GM19463 (cell line): ENCODE data around the gene EDEM3.

Source experiments
- ATAC-seq: cut with Tn5 transposase; IDR thresholded peaks from one replicate; pipeline ENCODE4 v1.9.1; 2021; ENCODE audit warnings: mild to moderate bottlenecking, moderate library complexity; ENCODE audit not compliant: unreplicated experiment

The EDEM3 gene

DNA sequence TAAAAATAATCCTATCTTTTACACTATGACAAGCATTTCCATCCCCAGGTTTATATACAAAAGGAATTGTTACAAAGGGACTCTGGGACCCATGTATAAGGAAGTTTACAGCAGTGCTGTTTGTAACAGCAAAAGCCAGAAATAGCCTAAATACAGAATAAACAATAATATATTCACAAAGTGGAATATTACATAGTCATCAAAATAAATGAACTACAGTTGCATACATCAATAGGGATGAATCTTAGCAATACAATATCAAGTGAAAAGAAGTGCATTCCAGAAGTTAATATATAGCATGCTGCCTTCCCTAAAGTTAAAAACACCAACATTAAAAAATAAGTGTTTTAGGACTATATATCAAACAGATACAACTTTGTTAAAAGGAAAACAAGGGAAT is 77.3 kb downstream of the EDEM3 start:
- no peak for ATAC-seq

DNA sequence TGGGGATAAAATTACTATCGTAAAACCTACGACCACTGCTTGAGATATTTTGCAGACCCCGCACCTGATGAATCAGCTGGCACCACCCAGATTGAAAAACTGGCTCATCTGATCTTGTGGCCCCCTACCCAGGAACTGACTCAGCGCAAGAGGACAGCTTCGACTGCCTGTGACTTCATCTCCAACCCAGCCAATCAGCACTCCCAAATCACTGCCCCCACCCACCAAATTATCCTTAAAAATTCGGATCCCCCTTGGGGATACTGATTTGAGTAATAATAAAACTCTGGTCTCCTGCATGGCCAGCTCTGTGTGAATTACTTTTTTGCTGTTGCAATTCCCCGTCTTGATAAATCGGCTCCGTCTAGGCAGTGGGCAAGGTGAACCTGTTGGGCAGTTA is 81.4 kb downstream of the EDEM3 start:
- no peak for ATAC-seq

DNA sequence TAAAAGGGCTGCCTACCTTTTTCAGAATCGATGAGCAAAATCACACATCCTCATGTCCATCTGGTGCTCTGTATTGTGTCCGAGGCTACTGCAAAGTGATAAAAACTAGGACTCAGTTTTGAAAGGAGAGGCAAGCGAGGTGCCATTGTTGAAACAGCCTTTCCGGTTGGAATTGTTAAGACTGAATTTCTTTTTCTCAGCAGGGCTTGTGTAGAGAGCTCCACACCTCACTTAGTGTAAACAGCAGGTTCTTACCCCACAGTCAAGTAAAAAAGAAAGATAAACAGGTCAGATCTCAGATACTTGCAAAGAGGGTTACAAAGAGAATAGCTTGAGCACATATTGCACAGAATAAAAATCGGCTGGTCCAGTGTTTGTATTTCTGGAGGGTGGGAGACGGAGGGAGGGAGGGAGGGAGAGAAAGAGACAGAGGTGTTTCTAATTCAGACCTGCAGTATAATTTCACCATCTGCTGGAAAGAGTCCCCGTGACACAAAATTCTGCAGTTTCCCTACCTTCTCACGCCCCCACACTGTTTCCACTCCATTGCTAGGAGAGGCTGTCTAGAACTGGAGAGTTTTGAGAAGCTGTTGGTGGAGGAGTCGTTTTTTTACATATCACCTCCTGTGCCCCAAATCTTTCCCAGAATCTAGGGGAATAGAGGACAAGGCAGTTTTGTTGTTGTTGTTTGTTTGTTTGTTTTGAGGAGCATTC is 82.5 kb downstream of the EDEM3 start:
- no peak for ATAC-seq

DNA sequence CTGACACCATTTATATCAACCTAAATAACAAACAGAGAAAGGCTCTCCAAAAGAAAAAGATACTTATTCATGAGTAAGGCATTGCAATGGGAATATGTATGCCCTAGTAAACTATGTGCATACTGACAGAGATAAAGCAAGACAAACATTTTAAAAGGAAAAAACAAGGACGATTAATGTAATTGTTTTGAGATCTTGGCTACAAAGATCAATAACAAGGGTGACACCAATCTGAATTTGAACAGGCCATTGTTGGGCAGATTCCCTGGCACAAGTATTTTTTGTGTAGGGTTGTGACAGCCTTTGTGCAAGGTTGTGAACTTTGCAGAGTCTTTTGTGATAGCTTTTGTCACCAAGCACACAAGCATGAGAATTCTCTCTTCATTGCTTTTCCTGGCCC is 85.3 kb downstream of the EDEM3 start:
- ATAC-seq, result no peak

DNA sequence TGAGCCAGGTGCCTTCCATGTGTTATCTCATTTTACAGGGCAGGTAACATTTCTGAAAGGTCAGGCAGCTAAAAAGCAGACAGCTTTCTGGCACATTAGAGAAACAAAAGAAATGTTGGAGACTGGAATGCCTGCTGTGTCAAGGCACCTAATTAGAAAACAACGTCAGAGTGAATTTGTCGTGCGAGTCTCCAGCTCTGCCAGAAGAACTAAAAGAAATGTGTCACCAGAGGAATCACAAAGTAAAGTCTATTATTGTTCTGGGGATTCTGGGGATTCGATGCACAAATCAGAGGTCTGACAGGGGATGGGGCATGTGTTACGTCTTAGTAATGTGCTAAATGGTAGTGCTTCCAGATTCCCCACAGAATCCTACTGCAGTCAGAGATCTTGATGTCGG is 89.3 kb downstream of the EDEM3 start:
- no peak for ATAC-seq

DNA sequence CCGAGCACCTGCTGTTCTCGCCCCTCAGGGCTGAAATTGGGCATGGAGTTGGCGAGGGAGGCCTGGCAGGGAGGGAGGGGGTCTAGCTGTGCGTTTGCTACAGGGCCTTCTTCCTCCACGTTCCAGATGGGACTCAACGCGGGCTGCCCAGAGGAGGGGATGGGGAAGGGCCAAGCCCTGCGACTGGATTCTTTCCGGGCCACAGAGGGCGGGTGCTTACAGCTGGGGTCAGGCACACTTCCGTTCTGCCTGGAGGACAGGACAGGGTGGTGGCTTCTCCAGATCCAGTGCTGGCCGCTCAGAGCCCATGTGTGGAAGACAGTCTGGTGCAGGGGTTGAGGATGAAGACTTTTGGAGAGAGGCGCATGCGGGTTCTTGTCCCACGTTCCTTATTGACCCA is 90.0 kb downstream of the EDEM3 start:
- ATAC-seq, result no peak

DNA sequence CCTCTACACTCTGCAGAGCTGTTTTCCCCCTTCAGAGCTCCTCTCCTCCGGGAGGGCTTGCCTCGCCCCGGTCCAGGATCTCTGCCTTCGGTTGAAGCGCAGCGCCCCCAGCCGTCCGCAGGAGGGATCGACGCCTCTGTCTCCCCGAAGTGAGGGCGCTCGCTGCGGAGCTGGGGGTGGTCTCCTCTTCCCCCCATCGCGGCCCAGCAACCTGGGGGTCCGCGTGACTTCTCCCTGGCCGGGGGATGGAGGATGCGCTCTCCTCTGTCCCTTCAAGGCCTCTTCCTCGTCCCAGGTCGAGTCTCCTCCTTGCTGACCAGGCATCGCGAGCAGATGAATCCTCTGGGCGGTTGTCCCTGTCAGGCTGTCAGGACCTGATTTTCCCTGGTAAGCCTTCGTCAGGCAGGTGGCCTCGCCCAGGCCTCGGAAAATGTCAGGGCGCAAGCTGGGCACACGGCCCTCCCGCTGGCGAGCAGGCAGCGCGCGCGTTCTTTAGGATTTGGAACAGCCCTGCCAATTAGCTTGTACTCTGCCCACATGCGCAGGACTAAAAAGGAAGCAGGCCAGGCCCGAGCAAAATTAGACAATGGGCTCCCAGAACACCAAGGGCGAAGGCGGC is 90.5 kb downstream of the EDEM3 start:
- no peak for ATAC-seq

DNA sequence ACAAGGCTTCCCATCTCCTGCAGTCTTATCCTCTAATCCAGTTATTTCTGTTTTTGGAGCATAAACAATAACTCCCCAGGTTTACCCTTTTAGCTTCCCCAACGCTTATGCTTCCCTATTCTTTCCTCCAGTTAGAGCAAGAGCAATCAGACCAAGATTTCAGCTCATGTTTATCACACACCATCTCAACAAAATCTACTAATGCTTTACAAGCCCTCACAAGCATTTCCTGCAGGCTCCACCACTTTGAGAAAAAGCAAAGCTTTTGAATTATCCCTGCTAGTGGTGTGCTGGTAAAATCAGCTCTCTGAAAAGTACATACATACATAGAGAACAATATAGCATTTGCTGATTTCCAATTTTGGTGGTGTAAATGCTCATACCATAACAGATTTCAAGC is 92.9 kb downstream of the EDEM3 start:
- no peak for ATAC-seq

DNA sequence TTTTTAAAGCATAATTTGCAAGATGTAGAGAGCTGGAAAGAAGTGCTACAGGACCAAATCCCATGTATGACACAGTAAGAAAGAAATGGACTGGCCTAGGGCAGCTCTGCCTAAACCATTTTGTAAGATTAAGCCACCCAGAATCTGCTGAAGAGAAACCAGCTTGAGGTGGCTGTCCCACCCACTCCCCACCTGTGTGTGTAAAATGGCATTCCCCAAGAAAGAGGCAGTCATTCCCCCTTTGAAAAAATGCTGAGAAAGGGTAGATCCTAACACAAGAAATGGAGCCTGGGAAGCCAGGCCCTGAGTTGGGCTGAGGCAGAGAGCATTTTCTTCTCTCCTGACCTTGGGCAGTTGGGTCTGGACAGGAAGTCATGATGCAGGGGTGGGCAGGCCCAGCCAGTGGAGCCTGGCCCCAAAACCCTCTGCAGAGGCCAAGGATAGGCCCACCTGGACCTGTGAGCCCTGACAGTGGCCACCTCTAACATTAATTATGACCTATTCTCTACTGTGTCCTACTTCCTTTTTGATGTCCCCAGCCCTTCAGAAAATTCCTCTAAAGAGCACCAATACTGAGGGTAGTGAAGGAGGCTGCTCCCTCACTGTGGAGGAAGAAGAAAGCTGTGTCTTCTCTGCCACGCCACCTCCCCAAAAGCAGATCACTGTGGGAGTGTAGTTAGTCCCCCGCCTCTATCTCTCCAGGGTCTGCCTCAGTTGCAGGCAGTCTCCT is 94.0 kb downstream of the EDEM3 start:
- no peak for ATAC-seq

DNA sequence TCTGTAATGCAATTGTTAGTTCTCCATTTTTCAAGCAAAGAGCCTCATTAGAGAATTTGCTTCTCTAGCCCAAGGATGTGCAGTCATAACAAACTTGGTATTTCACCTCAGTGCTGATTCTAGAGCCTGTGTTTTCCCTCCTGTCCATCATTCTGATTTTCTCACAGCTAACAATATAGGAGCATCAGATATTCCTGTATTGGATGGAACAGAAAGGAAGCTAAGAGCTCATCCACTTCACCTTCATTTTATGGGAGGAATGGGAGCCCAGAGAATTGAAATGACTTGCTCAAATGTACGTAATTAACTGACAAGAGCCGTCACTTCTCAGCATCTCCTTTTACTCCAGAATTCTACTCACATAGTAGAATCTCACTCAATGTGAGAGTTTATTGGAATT is 96.6 kb downstream of the EDEM3 start:
- no peak for ATAC-seq

DNA sequence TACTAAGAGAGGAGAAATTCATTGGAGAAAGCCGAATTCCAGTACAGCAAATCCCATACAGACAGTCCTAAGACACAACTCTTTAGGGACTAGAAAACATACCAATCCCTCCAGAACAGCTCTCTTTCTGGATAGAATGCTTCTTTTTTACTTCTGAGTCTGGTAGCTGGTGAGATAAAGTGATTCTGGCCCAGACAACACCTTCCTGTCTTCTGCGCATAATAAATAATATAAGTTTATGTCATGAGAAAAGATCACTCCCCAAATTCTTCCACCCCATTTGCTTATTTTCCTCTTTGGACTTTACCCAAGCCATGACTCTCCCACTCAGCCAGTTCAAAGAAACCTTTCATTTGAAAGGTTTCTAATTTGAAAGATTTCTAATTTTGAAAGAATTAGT is 98.4 kb downstream of the EDEM3 start:
- ATAC-seq, result no peak

DNA sequence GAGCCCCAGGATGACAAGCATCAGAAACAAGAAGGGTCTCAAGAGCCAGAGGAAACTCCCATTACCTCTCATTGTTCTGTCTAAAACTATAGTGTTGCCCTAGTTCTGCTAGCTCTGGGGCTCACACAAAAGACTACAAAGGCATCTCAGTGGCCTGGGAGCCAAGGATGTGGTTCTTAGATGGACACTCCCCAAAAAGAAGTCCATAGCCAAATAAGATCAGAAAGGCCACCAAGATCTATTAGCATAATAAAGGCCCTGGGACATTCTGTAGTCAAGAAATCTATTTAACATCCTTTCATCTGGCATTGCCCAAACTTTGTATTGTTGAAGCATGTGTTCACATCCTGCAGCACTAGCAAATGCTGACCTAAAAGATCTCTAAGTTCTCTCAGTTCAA is 99.5 kb downstream of the EDEM3 start:
- no peak for ATAC-seq

DNA sequence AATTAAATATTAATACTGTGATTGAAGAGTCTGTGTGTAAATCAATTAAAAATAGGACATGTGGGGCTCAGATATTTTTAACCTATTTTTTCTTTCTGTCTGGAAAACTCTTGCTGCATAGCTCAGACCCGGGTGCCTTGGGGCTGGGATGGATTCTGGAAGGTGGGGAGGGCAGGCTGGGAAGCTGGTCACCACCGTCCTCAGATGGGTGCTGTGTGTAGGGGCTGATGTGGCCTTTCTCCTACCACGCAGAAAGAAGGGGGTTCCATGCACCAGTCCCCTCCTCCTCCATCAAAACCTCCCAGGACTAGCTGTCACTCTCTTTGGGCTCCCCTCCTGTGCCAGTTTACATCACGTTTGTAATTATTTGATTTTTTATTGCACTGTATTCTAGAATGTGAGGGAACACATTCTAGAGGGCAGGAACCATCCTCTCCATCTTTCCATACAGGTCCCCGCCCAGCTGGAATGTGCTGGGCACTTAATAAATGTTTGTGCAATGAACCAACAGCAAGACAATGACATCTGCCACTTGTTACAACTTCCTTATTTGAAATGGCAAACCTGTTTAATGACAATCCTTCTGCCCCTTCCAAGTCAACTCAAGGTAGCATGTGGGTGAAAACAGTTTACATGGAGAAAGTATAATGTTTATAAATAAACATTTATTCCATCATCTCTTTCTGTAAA is 104.3 kb downstream of the EDEM3 start:
- no peak for ATAC-seq

DNA sequence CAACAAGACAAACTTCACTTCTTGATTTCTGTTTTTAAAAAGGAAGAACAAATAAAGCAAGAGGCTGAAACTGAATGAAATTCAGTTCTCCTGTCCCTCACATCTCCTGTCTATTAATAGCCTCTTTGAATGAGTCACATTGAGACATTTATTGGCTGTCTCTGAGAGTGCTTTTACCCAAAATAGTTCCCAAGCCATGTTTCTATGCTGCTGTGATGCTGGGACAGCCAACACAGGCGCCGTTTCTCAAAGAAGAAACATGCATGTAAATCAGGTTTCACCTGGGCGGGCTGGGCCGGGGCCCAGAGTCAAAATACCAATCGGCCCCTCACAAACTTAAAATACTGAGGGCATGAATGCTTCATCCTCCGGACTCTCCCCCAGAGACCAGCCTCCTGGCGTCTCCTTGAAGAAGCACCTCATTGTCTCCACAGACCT is 105.2 kb downstream of the EDEM3 start:
- peak; percentile 50 for ATAC-seq

DNA sequence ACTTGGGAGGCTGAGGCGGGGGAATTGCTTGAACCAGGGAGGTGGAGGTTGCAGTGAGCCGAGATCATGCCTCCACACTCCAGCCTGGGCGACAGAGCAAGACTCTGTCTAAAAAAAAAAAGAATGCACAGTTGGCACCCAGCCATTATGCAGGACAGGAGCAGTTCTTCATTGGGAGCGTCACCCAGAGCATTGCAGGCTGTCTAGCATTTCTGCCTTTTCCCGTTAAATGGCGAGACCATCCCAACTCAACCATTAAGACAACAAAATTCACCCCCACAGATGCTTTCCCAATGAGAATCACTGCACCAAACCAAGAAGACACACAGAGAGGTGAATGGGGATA is 105.8 kb downstream of the EDEM3 start:
- no peak for ATAC-seq

DNA sequence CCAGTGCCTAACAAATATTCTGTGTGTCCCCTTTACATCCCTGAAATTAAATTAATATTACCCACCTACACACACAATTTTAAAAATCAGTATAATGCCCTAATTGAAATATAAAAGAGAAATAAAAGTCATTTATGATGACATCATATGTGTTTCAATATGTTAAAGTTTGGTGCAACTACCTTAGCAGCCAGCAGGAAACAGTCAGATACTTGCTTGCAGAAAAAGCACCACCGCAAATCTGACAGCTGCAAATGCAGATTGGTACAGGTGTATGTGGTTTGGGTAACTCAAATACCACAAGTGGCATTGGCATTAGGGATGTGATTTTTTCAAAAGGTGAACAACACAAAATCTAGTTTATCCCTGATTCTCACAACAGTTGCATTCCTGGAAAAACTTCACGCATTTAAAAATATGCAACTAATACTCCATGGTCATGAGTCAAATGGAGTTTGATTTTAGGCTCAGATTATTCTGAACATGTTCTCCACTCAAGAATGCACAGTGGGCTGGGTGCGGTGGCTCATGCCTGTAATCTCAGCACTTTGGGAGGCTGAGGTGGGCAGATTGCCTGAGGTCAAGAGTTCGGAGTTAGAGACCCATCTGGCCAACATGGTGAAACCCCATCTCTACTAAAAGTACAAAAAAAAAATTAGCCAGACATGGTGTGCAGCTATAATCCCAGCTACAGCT is 106.3 kb downstream of the EDEM3 start:
- ATAC-seq, result no peak

DNA sequence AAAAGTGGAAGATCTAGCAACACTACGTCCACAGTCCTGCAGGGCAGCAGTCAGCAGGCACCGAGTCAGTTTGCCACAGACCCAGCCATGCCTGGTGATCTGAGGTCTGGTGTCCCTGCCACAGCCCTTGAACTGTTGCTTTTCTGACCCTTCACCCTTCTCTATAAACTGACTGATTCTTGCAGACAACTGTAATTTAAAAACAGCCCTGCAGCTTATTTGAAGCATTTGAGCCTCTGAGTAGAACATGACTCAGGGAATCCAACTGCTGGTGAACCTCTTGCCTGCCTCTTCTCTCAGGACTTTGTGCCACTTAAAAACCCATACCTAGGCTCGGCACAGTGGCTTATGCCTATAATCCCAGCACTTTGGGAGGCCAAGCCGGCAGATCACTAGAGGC is 107.2 kb downstream of the EDEM3 start:
- no peak for ATAC-seq

DNA sequence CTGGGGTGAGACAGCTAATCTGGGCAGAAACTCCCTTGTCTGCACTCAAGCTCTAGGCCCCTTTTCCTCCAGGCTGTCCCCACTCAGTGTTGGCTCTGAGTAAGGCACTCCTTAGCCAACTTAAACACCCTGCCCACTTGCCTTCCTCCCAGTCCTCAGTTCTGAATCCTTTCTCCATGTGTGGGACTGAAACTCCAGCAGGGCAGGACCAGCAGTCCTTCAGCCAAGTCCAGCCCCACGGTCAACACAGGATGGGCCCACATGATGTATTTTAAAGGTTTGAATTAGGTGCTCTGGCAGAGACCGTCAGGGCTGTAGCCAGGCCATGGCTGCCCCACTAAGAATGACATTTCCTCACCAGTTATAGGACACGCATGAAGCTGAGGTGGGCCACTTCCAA is 107.8 kb downstream of the EDEM3 start:
- ATAC-seq, result no peak

DNA sequence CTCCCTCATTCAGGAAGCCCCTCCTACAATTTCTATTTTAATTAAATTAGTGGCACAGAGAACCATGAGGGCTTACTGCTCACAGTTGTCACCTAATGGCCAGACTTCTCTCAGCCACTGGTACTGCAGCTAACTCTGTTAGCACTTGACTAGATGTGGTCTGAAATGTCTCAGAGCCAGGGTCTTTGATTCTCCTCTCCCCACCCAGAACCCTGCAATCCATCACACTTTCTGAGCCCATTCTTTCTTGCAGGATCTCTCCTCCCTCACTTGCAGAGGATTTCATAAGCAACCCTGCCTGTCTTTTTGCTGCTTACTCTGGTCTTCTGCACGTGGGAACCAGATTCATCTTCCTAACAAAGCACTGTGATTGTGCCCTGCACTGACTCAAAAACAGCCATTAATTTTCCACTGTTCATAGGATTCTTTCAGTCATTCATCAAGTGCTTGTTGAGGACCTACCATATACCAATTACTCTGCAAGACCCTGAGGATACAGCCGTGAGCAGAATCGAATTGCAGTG is 108.4 kb downstream of the EDEM3 start:
- no peak for ATAC-seq

DNA sequence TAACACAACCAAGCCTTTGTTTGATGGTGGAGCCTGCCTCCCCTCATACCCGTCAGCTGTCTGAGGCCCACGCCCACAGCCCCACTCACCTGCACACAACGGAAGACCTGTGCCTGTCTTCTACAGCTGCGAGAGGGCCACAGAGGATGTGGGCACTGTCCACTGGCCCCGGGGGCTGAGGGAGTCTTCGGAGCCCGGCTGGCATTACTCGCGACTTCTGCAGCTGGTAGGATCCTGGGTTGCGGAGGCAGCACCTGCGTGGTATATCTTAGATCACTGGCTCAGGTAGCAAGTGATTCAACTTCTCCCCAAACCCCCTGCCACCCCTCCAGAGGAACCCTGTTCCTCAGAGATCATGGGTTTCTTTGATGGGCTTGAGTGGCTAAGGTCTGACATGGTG is 109.9 kb downstream of the EDEM3 start:
- no peak for ATAC-seq

DNA sequence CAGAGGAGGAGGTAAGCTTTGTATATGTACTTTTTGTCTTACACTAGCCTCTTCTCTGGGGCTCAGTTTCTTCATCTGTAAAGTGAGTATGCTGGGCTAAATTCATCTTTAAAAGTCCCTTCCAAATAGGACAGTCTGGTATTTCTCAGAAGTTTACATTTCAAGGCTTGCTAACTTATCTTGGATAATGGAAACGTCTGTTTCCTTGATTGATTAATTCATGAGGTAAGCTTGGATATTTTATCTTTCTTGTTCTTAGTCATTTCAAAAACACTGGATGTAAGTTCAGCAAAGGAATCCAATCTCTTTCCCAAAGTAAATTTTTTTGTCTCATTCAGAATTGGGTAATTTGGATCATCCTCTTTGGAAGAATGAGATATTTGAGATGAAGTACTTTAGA is 111.0 kb downstream of the EDEM3 start:
- ATAC-seq, result no peak
